Erythroblast (primary cell): ENCODE data around the gene ZBTB3.

Experiments used
- GATA1 ChIP-seq: IDR thresholded peaks from 2 replicates; pipeline ENCODE4 v1.6.1; 2011; ENCODE audit warnings: low read depth, mild to moderate bottlenecking, control low read depth, low read length, moderate library complexity
- POLR2A ChIP-seq: IDR thresholded peaks from 2 replicates; pipeline ENCODE4 v1.6.1; 2011; ENCODE audit warnings: mild to moderate bottlenecking, low read length

DNA sequence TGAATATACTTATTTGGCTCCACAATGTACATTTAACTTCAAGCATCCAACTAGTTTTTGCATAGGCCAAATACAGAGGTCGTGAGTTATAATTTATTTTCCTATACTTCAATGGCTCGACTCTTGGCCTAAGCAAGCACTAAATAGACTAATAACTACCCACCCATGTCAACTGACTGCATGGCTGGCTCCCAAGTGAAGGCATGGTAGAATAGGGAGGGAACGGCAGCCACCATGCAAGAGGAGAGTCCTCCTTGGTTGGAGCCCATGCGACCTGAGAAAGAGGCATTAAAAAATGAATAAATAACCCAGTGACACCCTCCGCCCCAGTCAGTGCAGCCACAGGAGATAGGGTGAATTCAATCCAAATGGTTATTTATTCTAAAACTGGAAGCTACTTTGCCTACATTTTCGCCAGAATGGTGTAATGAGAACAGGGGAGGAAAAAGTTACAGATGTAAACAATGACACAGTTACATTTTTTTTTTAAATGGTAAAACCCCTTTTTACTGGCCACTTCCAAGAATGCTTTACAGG, 41.6 kb downstream of the ZBTB3 start:
- TF ChIP-seq POLR2A: no peak
- no peak for TF ChIP-seq GATA1
